Measurements from ENCODE around the gene ZBTB9.

ZBTB9 gene

DNA sequence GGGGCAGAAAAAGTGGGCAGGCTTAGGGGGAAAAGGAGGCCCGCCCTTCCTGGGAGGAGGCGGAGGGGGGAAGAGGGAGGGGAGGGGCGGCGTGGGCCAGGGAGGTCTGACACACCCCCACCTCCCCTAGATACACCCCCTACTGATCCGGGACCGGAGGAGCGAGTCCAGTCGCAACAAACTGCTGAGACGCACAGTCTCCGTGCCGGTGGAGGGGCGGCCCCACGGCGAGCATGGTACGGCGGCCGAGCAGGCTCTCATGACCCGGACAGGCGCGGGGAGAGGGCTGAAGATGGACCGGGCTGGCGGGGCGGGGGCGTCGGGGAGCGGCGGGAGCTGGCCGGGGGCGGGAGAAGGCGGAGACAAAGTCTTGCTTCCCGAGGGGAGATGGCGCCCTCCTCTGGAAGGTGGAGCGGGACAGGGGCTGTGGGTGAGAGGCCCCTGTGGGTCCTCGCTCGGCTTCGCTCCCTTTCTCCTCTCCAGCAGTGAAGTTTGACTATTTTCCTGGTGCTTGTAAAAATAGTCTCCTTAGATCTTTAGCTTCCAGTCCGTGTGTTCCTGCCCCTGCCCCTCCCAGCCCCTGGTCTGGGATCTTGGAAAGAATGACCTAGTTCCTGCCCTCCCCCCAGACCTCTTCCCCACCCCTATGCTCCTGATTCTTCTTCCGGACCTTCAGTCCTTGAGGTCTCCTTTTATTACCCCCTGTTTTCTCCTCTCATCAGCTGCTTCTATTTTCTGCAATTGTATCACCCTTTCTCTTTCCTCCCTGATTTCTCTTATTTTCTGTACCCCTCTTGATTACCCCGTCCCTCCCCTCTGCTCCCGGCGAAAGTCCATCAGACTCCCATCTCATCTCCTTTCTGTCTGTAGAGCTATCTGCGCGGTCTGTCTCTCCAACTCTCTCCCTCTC lies 28.5 kb upstream of the ZBTB9 start:
- peak; percentile 85 for DNase-seq (ENCODE audit: low read depth)
- TF ChIP-seq, protein P1, sequence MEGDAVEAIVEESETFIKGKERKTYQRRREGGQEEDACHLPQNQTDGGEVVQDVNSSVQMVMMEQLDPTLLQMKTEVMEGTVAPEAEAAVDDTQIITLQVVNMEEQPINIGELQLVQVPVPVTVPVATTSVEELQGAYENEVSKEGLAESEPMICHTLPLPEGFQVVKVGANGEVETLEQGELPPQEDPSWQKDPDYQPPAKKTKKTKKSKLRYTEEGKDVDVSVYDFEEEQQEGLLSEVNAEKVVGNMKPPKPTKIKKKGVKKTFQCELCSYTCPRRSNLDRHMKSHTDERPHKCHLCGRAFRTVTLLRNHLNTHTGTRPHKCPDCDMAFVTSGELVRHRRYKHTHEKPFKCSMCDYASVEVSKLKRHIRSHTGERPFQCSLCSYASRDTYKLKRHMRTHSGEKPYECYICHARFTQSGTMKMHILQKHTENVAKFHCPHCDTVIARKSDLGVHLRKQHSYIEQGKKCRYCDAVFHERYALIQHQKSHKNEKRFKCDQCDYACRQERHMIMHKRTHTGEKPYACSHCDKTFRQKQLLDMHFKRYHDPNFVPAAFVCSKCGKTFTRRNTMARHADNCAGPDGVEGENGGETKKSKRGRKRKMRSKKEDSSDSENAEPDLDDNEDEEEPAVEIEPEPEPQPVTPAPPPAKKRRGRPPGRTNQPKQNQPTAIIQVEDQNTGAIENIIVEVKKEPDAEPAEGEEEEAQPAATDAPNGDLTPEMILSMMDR (conservative IDR thresholded peaks at IDR 0.05; ENCODE audit: control insufficient read depth, insufficient read depth, low read depth, low read length): peak; percentile 63

DNA sequence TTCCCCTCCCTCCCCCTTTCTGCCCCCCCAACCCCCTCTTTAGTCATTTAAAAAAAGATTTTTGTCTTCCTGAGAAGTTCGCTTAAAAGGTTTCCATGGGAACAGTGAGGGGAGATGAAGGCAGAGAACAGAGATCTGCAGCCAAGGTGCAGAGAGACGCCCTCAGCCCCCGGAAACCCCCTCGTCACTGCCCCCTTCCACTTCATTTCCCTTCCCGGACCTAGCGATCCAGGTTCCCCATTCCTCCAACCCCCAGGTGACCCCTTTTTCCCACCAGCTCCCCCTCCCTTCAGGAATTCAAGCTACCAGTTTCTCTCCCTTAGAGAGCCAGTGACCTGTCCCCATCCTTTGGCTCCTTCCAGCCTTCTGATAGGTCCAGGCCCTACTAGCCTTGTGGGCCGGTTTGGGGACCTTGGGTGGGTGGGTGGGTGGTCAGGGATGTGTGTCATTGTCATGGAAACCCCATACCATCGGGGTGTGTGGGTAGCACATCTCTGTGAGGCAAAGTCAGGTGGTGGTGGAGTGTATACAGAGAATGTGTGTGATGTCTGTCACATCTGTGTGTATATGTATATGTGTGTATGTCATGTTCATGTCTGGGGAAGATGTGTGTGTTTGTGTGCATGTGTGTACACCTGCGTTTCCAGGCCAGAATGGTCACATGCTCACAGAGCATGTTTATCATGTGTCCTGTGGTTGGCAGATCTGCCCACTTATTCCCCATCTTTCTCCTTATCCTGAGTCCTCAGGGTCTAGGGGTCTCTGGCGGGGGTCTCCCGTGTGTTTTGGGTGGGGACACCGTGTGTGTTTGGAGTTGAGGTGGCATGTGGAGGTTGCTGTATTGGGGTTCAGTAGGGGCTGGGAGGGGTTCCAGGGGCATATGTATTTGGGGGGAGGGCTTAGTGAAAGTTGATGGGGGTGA lies 27.5 kb upstream of the ZBTB9 start:
- TF ChIP-seq, protein P1 (conservative IDR thresholded peaks at IDR 0.05; ENCODE audit: control insufficient read depth, insufficient read depth, low read depth, low read length): no peak
- H3K4me3 ChIP-seq (ENCODE audit: control insufficient read depth, low read depth, low read length): peak overlapping the region; percentile 68
- DNase-seq (ENCODE audit: low read depth): no peak

More for the DNA sequence above, 28.5 kb upstream of the ZBTB9 start:
- H3K4me3 ChIP-seq (ENCODE audit: control insufficient read depth, low read depth, low read length): peak overlapping the region; percentile 68

DNA sequence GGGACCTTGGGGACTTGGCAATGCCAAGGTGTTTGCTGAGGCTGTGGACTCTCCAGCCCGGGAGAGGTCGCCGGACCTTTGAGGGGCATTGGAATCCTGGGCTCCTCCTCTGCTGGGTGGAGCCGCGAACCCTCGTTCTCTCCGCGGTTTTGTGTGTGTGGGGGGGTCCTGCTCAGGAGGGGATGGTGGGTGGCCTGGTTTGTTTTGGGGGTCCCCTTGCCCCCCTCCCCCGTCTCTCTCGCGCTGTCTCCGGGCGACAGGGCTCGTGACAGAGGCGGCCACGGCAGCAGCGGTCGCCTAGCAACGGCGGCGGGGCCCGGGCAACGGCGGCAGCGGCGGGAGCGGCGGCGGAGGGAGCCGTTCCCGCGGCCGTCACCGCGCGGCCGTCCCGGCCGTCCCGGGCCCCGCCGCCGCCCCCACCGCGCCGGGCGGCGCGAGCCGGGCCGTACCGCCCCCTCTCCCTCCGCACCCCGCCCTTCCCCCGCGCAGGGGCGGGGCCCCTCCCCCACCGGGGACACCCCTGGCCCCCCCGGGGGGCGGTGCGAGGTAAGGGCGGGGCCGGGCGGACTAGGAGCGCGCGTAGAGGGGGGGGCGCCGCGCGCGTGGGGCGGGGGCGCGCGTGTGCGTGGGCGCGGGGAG lies 26.7 kb upstream of the ZBTB9 start:
- TF ChIP-seq, protein P1 (conservative IDR thresholded peaks at IDR 0.05; ENCODE audit: control insufficient read depth, insufficient read depth, low read depth, low read length): no peak
- peak overlapping the region; percentile 57 for H3K4me3 ChIP-seq (ENCODE audit: control insufficient read depth, low read depth, low read length)
- DNase-seq (ENCODE audit: low read depth): no peak

DNA sequence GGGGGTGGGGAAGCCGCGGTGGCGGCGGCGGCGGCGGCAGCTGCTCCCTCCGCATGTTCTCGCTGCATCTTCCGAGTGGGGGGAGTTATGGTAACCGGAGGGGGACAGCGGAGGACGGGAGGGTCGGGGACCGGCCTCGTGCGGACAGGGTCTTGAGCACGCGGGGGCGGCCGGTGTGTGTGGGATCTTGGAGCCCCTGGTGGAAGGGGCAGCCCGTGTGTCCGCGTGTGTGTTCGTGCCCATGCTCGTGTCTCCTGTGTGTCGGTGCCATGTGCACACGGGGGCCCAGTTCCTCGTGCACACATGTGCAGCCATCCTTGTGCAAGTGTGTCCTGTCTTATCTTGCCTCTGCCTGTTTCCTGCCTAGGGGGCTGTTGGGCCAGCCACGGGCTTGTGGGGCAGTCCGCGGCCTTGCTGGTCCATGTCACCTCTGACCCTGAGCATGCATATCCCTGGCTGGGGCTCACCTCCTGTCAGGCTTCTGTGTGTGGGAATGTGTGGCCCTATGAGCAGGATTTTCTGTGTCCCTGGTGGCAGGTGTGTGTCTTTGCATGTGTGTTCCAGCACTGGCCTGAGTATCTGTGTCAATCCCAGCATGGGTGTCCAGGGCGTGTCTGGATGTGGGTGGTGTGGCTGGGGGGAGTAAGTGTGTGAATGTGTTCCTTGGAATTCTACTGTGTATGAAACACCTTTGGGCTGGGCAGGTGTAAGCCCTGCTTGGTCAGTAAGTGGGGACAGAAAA lies 26.0 kb upstream of the ZBTB9 start:
- peak; percentile 35 for DNase-seq (ENCODE audit: low read depth)

DNA sequence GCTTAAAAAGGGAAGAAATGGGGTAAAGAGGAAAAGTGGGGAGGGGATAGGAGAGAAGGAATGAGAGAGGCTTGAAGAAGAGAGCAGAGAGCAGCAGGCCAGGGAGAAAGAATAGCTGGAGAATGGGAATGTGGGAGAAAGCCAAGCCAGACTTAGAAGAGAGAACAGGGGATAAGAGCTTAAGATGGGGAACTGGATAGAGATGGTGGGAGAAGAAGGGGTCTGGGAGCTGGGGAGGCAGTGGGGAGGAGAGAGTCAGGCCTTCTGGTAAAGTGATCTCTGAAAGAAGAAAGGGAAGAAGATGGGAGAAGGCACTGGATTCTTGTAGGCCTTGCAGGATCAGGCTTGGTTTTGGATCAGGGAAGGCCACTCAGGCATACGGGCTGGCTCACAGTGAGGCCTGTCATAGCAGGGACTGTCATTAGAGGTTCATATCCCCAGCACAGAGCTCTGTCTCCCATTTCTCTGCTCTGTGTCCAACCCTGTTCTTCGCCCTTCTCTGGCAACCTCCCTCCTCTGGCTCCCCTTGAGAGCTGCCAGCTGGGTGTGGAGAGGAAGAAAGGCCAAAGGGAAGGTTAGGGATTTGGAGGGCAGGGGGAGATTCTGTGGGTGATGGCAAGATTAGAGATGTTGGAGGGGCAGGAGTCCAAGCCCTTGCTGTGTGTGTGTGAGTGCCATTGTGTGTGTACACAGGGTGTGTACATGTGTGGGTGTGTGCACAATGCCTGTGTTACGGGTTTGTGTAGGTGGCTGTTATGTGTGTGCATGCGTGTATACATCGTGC lies 25.2 kb upstream of the ZBTB9 start:
- no peak for DNase-seq (ENCODE audit: low read depth)
- peak overlapping the region; percentile 48 for H3K4me3 ChIP-seq (ENCODE audit: control insufficient read depth, low read depth, low read length)
- TF ChIP-seq, protein P1 (conservative IDR thresholded peaks at IDR 0.05; ENCODE audit: control insufficient read depth, insufficient read depth, low read depth, low read length): no peak

More for the DNA sequence above, 26.0 kb upstream of the ZBTB9 start:
- H3K4me3 ChIP-seq (ENCODE audit: control insufficient read depth, low read depth, low read length): peak overlapping the region; percentile 48
- TF ChIP-seq, protein P1 (conservative IDR thresholded peaks at IDR 0.05; ENCODE audit: control insufficient read depth, insufficient read depth, low read depth, low read length): peak; percentile 25
